GM18868 (cell line): ENCODE measurements around the gene SCNN1A.

Source experiments
- ATAC-seq: cut with Tn5 transposase; IDR thresholded peaks from one replicate; pipeline ENCODE4 v1.9.1; 2021; ENCODE audit warnings: mild to moderate bottlenecking, moderate library complexity; ENCODE audit not compliant: unreplicated experiment

Gene SCNN1A

GRCh38 chr12:6375269-6376078, at the start of gene SCNN1A:
Gene SCNN1A, minus strand, starts transcription at chr12:6375563. Its CDS starts 780 bp downstream, at chr12:6374783.
- no peak for ATAC-seq

GRCh38 chr12:6424866-6425265, 49.5 kb upstream of the SCNN1A start:
- no peak for ATAC-seq

DNA sequence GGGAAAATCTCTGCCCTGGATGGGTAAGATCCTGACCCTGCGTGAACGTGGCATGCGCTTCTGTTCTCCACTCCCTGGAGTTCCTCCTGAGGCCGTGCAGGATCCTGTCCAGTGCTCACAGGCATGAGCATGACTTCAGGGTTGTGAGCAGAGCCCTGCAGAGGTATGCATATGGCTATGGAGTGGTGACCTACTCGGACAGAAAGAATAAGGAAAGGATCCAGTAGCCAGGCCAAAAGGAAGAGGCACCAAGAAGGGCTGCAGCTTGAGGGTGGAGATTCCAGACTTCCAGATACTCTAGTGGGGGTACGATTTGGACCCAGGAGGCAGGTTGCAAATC, 48.6 kb upstream of the SCNN1A start:
- ATAC-seq, result no peak

GRCh38 chr12:6423267-6424007, 48.1 kb upstream of the SCNN1A start:
- peak; percentile 35 for ATAC-seq

DNA sequence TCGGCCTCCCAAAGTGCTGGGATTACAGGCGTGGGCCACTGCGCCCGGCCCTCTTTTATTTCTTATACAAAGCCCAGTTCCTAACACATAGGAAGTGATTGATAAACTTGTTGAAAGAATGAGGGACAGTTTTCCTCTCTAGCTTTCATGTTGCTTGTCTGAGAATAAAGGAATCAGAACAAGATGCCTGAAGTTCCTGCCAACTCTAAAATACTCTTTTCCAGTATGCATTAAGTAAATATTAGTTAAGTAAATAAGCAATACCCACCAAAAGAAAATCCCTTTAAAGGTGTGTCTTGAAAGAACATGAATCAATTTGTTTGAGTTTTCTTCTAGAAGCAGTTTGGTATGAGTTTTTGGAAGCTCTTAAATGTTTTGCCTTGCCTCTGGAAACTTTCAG, 45.0 kb upstream of the SCNN1A start:
- no peak for ATAC-seq

GRCh38 chr12:6418796-6419195, 43.4 kb upstream of the SCNN1A start:
- no peak for ATAC-seq

DNA sequence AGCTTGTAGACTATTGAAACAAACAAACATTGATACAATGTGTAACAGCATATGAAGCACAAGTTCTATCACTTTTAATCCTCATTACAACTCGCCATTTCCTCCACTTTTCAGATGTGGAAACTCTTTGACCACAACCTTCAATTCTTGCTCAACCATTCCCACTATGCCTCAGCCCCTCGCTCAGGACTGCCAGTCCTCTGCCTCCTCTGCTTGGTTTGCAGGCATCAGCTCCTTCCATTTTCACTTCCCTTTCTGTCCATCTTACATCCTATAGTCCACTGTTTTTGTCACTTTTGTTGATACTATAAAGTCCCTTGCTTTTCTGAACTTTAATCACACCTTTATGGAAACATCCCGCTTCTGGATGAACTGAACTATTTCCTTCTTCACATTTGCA, 41.2 kb upstream of the SCNN1A start:
- no peak for ATAC-seq

- no peak for ATAC-seq
Observed at GRCh38 chr12:6407236-6407954, 32.0 kb upstream of the SCNN1A start.

- ATAC-seq, result no peak
Observed at GRCh38 chr12:6405963-6406362, 30.6 kb upstream of the SCNN1A start.

DNA sequence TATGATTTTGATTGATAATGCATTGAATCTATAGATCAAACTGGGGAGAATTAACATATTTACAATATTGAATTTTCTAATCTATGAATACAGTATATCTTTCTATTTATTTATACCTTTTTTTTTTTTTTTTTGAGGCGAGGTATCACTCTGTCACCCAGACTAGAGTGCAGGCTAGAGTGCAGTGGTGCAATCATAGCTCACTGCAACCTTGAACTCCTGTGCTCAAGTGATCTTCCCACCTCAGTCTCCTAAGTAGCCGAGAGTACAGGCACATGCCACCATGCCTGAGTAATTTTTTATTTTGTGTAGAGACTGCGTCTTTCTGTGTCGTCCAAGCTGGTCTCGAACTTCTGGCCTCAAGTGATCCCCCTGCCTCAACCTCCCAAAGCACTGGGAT, 29.0 kb upstream of the SCNN1A start:
- no peak for ATAC-seq

DNA sequence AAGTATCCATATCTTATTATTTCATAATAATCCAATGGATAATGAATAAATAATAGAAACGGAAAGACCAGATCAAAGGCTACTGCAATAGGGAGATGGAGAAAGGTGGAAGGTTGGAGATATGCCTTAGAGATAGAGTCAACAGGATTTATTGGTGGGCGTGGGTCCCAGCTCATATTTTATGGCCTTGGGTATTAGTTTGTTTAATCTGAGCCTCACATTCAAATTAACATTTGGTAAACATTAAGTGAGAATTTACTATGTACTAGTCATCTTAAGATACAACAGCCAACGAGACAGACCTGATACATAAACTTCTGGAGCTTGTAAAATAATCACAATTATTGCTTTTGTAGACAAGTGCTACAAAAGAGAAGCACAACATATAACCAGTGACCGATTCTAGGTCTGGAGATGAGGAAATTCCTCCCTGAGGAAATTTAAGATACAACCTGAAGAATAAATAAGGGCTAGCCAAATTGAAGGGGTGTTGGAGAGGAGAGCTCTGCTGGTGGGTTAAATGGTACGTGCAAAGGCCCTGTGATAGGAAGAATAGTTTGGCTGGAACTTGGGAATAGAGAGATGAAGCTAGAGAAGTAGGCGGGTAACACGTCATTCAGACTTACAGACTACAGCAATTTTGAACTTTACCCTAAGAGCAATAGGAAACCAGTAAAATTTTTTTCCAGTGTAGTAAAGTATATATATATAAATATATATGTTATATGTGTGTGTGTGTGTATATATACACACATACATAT, 24.7 kb upstream of the SCNN1A start:
- ATAC-seq, result no peak

DNA sequence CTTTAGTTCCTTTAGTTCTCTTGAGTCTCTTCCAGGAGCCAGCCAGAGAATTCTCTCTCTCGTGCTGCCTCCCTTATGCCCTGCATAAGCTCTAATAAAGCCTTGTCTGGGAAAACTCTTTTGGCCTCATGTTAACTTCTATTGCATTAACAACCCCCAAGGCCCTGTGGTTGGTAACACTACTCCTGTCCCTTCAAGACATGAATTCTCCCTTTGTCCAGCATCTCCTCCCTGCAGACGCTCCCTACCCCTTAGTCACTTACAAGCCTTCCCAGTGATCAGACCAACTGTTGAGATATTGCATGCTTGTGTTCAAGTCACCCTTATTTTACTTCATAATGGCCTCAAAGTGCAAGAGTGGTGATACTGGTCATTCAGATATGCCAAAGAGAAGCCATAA, 20.7 kb upstream of the SCNN1A start:
- ATAC-seq, result no peak

DNA sequence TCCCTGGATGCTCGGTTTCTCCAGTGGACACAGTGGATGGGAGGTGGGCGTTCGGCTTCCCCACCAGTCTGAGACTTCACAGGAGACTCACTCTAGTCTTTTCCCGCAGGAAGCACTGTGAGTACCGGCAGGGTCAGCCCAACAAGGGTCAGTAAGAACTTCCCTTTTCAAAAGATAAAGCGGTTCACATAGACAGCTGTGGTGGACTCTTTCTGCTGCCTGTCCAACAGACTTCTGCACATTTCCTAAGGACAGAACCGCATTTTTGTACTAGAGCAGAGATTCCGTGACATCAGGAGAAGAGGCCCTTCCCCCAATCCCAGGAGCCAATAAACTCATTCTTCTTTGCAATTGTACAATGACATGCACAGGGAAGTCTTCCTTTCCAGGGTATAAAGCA, 19.0 kb upstream of the SCNN1A start:
- ATAC-seq, result no peak

- no peak for ATAC-seq
Observed at GRCh38 chr12:6393109-6393508, 17.7 kb upstream of the SCNN1A start.

DNA sequence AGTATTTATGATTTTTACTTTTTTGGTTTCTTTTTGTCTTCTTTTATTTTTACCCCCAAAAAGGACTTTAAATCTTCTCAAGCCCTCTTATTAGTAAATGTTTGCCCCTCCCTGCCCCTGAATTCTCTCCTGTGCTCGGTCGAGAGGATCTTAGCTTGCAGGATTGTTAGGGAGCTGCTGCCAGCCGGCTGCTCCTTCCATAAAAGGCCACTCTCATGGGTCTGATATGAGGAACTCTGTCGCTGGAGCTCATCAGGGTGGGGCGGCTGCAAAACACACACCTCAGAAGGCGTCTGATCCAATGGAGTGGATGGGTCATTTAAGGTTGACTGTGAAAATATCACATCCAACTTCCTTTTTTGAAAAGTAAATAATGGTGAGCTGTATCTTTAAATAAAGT, 17.1 kb upstream of the SCNN1A start:
- ATAC-seq, result no peak

- no peak for ATAC-seq
Observed at GRCh38 chr12:6391013-6391412, 15.7 kb upstream of the SCNN1A start.

DNA sequence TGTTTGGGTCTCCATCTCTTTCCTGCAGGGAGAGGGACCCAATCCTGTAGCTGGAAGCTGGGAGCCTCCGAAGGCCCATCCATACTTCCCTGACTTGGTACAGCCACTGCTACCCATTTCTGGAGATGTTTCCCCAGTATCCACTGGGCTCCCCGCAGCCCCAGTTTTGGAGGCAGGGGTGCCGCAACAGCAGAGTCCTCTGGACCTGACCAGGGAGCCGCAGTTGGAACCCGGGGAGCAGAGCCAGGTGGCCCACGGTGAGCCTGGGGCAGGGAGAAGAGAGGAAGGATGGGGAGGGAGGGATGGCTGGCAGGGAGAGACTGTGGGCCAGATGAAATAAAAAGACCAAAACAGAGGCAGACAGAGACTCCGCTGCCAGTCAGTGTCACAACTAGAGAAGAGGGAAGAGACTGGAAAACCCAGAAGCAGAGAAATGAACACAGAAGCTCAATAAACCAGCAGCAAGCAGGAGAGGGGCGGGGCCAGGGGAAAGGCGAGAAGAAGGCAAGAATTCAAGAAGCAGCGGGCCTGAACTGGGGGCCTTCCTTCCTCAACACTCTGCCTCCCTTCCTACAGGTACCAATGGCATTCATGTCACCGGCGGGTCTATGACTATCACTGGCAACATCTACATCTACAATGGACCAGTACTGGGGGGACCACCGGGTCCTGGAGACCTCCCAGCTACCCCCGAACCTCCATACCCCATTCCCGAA, 14.9 kb upstream of the SCNN1A start:
- no peak for ATAC-seq

DNA sequence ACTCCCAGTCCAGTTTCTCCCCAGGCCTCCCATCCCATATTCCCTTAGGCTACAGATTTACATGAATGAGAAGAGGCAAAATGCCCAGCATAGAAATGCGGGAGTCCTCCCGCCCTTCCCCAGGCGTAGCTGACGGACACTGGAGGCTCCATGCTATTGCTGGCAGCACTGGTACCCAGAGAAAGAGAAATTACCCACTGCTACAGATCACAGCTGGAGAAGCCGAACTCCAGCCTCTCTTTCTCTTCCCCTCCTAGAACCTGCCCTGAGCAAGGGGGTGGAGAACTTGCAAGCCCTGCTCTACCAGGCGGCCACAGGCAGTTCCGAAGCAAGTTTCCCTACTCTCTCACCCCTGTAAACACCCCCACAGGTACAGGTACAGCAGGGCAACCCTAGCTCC, 12.2 kb upstream of the SCNN1A start:
- ATAC-seq, result no peak

GRCh38 chr12:6386491-6386890, 11.1 kb upstream of the SCNN1A start:
- no peak for ATAC-seq

DNA sequence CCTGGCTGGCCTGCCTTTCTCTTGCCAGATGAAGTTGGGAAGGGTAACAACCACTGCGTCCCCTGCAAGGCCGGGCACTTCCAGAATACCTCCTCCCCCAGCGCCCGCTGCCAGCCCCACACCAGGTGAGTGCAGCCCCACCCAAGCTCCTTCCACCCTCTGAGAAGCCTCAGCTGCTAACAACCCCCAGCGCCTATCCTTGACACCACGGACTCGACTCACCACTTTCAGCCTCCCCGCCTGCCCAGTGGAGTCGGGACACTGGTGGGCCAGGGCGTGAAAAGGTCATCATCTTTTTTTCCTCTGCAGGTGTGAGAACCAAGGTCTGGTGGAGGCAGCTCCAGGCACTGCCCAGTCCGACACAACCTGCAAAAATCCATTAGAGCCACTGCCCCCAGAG, 10.7 kb upstream of the SCNN1A start:
- ATAC-seq, result no peak
